Measurements from ENCODE around the gene CSF2RB.

DNA sequence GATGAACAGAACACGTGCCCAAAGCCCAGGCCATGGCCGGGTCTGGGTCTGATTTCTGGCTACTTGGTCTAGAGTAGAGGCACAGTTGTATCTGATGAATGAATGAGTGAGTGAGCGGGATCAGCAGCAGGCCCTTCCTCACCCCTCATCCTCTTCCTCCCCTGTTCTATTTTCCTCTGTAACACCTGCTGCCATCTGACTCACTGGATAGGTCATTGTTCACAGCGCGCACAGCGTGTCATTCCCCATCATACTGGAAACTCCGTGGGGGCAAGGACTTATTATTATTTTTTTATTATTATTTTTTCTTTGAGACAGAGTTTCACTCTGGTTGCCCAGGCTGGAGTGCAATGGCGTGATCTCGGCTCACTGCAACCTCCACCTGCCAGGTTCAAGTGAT lies 38.7 kb upstream of the CSF2RB start:
- TF ChIP-seq EZH2 (IDR thresholded peaks at IDR 0.05; ENCODE audit: insufficient read depth, poor library complexity, severe bottlenecking) = no peak
- TF ChIP-seq EZH2phosphoT487 (IDR thresholded peaks at IDR 0.05; ENCODE audit: insufficient read depth, low read depth) = no peak
